Smooth muscle cell of the coronary artery (primary cell): ENCODE data around the gene MMP11. TPM values are rescaled to one million over a fixed set of nuclear protein-coding genes. Genes with fewer than 3 reads are reported as not detected.

Experiments used
- total RNA-seq: library from RNA; depleted of rRNA; stranded (reverse); fragments of >200 nt; gene quantifications from 2 replicates; pipeline ENCODE4 v1.2.3, GENCODE V29; 2014; ENCODE audit warnings: low replicate concordance

MMP11 gene, protein sequence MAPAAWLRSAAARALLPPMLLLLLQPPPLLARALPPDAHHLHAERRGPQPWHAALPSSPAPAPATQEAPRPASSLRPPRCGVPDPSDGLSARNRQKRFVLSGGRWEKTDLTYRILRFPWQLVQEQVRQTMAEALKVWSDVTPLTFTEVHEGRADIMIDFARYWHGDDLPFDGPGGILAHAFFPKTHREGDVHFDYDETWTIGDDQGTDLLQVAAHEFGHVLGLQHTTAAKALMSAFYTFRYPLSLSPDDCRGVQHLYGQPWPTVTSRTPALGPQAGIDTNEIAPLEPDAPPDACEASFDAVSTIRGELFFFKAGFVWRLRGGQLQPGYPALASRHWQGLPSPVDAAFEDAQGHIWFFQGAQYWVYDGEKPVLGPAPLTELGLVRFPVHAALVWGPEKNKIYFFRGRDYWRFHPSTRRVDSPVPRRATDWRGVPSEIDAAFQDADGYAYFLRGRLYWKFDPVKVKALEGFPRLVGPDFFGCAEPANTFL
- total RNA-seq: 11.0 and 18.5 TPM in 2 replicates

DNA sequence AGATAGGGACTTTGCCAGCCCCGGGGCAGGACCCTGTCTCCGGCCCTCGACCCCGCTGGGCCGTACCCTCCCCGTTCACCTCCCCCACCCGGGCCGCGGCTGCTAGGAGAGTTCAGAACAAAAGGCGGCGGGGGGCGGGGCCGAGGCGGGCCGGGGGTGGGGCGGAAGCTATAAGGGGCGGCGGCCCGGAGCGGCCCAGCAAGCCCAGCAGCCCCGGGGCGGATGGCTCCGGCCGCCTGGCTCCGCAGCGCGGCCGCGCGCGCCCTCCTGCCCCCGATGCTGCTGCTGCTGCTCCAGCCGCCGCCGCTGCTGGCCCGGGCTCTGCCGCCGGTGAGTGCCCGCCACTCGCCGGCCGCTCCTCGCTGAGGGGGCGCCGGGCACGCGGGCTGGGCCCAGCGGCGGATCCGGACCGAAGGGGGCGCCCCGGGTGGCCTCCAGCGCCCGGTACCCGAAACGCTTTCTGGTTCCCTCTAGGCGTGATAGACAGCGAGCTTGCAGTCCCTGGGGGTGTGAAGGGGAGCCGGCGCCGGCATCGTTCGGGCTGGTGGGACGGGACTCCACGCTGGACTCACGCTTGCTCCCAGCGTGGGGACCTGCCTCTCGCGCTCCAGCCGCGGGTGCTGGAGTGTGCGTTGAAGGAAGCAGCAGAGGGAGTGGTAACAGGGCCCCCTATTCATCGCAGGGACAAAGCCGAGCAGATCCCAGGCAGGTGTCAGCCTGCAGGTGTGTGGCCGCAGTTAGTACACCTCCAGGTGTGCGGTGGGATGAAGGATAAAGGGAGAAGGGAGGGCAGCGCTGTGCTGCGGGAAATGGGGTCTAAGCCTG lies at the start of gene MMP11:
TSS of gene MMP11 (plus strand) at position 201 of the 825 bp plus-strand sequence. CDS start at position 223, 22 bp downstream.

DNA sequence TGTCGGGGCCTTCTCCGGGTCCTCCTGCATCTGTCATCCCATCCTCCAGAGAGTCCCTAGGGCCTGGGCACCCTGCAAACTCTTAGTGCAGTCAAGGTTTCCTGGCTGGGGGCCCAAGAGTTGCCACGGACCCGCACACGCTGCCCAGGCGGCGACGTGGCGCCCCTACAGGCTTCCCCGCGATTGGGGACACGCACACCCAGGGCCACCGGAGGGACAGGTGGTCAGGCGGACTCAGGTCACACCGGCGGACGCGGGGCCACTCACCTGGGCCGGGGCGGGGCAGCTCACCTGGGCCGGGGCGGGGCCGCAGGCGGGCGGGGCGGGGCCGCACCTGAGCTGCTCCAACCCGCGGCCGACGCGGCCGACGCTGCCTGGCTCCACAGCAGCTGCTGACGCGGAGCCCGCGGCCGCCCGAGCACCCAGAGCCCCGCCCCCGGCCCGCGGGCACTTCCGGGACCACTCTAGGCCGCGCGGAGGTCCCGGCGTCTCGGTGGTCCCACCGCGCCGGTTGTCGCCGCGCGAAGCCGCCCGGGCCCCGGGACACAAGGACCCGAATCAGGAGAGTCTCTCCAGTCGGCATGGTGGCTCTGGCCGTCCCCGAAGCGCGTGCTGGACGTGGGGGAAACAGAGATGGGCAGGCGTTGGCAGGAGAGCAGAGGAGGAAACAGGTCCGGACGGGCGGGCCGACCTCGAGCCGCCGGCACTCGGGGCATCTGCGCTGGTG lies 21.8 kb upstream of the MMP11 start, which contains the start of gene ZNF70:
TSS of gene ZNF70 (minus strand) at position 399 of the 727 bp plus-strand sequence. CDS start 5,972 bp downstream, outside the sequence.

DNA sequence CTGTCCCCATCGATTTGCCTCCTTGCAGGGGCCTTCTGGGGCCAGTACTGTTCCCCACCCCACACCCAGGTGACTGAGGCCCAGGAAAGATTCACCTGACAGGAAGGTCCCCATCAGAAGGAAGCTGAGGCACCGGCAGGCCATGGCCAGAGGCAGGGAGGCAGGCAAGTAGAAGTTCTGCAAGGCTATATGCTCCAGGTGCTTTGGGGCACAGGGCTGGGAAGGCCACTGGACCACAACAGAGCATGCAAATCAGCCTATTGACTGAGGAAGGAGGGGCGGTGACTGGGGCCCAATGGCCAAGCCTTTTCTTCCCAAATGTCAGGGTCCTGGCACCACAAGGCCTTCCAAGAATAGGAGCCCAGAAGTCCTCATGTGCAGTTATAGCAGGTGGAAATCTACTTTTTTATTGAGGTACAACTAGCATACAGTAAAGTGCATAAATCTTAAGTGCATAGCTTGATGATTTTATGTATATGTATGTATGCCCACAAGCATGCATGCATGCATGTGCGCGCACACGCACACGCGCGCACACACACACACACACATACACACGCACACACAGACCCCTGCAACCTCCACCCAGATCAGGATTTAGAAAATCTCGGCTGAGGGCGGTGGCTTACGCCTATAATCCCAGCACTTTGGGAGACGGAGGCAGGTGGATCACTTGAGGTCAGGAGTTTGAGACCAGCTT lies 18.3 kb upstream of the MMP11 start, which contains the start of gene VPREB3:
TSS of gene VPREB3 (minus strand) at position 206 of the 700 bp plus-strand sequence. CDS start at position 144, 62 bp downstream.

DNA sequence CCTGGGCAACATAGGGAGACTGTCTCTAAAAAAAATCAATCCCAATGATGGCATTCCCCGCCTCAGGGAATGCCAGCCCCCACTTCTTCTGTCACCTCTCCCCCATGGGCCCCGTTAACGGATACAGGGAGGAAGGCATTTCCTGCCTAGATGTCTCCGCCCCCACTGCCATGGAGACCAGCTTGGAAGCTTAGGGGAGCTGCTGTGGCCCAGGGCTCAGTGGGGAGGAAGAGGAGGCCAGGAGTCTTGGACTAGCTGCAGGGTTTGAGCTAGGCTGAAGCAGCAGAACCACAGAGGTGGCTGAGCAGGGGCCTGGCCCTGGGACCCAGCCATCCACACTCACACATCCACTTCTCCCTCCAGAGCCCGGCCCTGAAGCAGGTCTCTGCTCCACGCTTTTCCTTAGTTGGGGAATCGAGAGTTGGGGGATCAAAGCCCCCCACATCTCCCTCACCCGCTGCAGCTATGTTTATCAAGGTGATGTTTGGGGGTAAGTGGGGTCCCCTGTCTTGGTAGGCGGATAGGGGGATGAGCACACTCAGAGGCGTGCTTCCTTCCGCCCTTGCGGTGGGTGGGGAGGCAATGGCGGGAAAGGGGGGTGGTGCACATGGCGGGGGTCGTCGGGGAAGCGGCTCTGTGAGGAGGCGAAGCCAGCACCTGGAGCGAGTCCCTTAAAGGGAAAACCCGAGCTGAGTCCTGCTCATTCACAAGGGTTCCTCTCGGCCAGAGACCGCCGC lies 9.6 kb upstream of the MMP11 start, which contains the start of gene C22orf15:
TSS of gene C22orf15 (plus strand) at position 149 of the 737 bp plus-strand sequence. CDS start at position 466, 317 bp downstream.

DNA sequence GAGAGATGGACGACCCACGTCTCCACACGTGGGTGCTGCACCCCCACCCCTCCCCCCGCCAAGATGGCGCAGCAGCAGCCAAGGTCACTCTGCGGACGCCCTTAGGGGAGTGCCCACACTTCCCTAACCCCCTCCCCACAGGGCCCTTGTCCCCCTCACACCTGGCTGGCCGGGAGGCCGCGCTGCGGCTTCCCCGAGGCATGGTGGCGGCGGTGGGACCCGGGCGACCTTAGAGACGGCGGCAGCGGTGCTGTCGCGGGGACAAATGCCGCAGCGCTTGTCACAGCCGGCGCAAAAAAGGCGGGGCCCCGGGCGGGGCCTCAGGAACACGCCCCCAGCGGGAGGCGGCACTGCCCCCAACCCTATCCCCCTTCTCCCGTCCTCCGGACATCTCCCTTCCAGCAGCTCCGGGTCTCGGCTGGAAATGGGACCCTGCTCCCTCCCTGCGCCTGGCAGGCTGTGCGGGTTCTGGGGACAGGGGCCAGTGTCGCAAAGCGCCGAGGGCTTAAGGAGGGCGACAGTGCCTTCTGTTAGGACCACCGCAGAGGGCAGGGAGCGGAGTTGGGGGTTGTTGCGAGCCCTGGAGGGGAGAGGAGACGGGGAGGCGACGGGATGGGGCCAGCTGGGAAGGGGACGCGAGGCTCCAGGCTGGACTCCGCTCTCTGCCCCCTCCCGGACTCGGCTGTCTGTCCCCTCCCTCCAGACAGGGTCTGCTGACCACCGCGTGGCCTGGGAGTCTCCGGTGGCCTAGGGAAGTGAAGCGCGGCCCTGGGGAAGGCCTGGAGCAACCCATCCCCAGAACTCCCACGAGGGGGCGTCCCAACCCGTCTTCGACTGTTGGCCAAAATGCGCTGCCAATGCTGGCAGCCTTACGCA lies 4.7 kb upstream of the MMP11 start, which contains the start of gene CHCHD10:
TSS of gene CHCHD10 (minus strand) at position 300 of the 876 bp plus-strand sequence. CDS start at position 202, 98 bp downstream.

DNA sequence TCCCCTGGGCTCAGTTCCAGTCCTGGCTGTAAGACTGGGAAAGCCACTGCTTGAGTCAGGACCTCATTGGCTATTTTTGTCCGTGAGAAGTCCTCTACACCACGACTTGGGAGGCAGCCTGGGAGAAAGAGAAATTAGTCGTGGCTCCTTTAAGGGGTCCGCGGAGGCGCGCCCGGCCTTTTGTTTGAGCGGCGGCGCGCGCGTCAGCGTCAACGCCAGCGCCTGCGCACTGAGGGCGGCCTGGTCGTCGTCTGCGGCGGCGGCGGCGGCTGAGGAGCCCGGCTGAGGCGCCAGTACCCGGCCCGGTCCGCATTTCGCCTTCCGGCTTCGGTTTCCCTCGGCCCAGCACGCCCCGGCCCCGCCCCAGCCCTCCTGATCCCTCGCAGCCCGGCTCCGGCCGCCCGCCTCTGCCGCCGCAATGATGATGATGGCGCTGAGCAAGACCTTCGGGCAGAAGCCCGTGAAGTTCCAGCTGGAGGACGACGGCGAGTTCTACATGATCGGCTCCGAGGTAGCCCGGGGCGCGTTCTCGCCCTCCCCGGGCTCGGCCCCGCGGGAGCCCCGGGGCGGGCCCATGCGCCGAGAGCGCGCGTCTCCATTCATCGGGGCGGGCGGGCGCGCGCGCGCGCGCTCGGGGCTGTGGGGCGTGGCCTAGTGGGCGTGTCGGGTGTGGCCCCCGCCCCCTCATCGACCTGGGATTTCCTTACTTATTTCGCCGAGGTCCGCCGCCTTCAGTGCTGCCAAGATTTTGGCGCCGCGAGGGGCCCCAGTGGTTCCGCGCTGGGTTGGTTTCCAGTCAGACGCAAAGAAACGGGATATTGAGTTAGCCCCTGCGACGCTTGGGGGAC lies 14.3 kb downstream of the MMP11 start, which contains the start of gene SMARCB1:
TSS of gene SMARCB1 (plus strand) at position 215 of the 848 bp plus-strand sequence. CDS start at position 419, 204 bp downstream.

Other genes starting within 250 kb of the MMP11 start
- gene IGLL1, start 192.6 kb upstream of the MMP11 start, total RNA-seq: not detected in 2 replicates
- 2.2 TPM in 1 of 2 replicates, not detected in the other for gene DRICH1, start 140.5 kb upstream of the MMP11 start, total RNA-seq
- gene RGL4, start 81.8 kb upstream of the MMP11 start, total RNA-seq: not detected in 2 replicates
- 1.4 and 3.5 TPM in 2 replicates for gene ZNF70, start 21.7 kb upstream of the MMP11 start, total RNA-seq
- not detected in 2 replicates for gene VPREB3, start 18.4 kb upstream of the MMP11 start, total RNA-seq
- gene C22orf15, start 9.9 kb upstream of the MMP11 start, total RNA-seq: 0.38 and 1.8 TPM in 2 replicates
- gene CHCHD10, start 4.9 kb upstream of the MMP11 start, total RNA-seq: 3.4 and 6.5 TPM in 2 replicates
- gene SMARCB1, start 14.1 kb downstream of the MMP11 start, total RNA-seq: 18.0 and 21.5 TPM in 2 replicates
- gene DERL3, start 66.2 kb downstream of the MMP11 start, total RNA-seq: 0.23 TPM in 1 of 2 replicates, not detected in the other
- 7.5 and 8.9 TPM in 2 replicates for gene SLC2A11, start 85.0 kb downstream of the MMP11 start, total RNA-seq
- 300 and 504 TPM in 2 replicates for gene MIF, start 121.5 kb downstream of the MMP11 start, total RNA-seq
- gene GSTT2B, start 188.3 kb downstream of the MMP11 start, total RNA-seq: 5.1 and 9.5 TPM in 2 replicates
- gene DDTL, start 194.0 kb downstream of the MMP11 start, total RNA-seq: 2.2 and 11.0 TPM in 2 replicates
- 57.3 and 162 TPM in 2 replicates for gene DDT, start 201.6 kb downstream of the MMP11 start, total RNA-seq
- gene GSTT2, start 207.3 kb downstream of the MMP11 start, total RNA-seq: 0.23 TPM in 1 of 2 replicates, not detected in the other
- not detected in 2 replicates for gene GSTT4, start 232.6 kb downstream of the MMP11 start, total RNA-seq
- 35.5 and 61.0 TPM in 2 replicates for gene CABIN1, start 238.5 kb downstream of the MMP11 start, total RNA-seq